Measurements from ENCODE around the gene PDCD4.

- TF ChIP-seq POLR2A (IDR thresholded peaks at IDR 0.05) (no peak), EP300 (IDR thresholded peaks at IDR 0.05; ENCODE audit: low read depth) (no peak)
- TF ChIP-seq, protein P1, sequence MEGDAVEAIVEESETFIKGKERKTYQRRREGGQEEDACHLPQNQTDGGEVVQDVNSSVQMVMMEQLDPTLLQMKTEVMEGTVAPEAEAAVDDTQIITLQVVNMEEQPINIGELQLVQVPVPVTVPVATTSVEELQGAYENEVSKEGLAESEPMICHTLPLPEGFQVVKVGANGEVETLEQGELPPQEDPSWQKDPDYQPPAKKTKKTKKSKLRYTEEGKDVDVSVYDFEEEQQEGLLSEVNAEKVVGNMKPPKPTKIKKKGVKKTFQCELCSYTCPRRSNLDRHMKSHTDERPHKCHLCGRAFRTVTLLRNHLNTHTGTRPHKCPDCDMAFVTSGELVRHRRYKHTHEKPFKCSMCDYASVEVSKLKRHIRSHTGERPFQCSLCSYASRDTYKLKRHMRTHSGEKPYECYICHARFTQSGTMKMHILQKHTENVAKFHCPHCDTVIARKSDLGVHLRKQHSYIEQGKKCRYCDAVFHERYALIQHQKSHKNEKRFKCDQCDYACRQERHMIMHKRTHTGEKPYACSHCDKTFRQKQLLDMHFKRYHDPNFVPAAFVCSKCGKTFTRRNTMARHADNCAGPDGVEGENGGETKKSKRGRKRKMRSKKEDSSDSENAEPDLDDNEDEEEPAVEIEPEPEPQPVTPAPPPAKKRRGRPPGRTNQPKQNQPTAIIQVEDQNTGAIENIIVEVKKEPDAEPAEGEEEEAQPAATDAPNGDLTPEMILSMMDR (IDR thresholded peaks at IDR 0.05), result no peak
Measured at GRCh38 chr10:110865809-110866482, 5.8 kb upstream of the PDCD4 start.

Measured in transverse colon (tissue), 3 donors.